ENCODE measurements around the gene CRYGS. TPM values are rescaled to one million over a fixed set of nuclear protein-coding genes. Genes with fewer than 3 reads are reported as not detected.

The CRYGS gene
- total and polyA plus RNA-seq, 2 experiments from 2014 or later, result 2.0 to 2.9 TPM

DNA sequence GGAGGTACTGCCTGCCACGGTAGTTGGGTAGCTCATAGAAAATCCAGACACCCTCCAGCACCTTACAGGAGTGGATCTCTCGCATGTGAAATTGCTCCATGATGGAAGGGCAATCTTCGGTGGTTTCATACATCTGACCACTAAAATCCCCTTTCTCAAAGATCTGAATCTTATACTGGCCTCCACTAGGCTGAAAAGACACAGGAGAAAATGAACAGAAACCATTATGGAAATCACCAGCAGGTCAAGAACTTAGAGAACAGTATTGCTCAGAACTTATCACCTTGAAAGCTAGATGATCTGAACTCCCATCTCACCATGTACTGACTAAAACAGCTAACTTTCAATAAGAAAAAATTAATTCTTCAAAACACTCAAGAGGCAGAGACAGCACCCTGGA lies 5.4 kb downstream of the CRYGS start:
- TF ChIP-seq EZH2phosphoT487 (IDR thresholded peaks at IDR 0.05; ENCODE audit: unreplicated experiment), result no peak
- no peak for TF ChIP-seq ETS1 (IDR thresholded peaks at IDR 0.05)
- TF ChIP-seq, protein P1, sequence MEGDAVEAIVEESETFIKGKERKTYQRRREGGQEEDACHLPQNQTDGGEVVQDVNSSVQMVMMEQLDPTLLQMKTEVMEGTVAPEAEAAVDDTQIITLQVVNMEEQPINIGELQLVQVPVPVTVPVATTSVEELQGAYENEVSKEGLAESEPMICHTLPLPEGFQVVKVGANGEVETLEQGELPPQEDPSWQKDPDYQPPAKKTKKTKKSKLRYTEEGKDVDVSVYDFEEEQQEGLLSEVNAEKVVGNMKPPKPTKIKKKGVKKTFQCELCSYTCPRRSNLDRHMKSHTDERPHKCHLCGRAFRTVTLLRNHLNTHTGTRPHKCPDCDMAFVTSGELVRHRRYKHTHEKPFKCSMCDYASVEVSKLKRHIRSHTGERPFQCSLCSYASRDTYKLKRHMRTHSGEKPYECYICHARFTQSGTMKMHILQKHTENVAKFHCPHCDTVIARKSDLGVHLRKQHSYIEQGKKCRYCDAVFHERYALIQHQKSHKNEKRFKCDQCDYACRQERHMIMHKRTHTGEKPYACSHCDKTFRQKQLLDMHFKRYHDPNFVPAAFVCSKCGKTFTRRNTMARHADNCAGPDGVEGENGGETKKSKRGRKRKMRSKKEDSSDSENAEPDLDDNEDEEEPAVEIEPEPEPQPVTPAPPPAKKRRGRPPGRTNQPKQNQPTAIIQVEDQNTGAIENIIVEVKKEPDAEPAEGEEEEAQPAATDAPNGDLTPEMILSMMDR (conservative IDR thresholded peaks at IDR 0.05; ENCODE audit: low read depth in 2 of 2), result no peak
- TF ChIP-seq ZNF114 (CRISPR knock-in tag; IDR thresholded peaks at IDR 0.05), result no peak
- no peak for TF ChIP-seq STAT1 (IDR thresholded peaks at IDR 0.05; ENCODE audit: unreplicated experiment)
- TF ChIP-seq, protein P2, sequence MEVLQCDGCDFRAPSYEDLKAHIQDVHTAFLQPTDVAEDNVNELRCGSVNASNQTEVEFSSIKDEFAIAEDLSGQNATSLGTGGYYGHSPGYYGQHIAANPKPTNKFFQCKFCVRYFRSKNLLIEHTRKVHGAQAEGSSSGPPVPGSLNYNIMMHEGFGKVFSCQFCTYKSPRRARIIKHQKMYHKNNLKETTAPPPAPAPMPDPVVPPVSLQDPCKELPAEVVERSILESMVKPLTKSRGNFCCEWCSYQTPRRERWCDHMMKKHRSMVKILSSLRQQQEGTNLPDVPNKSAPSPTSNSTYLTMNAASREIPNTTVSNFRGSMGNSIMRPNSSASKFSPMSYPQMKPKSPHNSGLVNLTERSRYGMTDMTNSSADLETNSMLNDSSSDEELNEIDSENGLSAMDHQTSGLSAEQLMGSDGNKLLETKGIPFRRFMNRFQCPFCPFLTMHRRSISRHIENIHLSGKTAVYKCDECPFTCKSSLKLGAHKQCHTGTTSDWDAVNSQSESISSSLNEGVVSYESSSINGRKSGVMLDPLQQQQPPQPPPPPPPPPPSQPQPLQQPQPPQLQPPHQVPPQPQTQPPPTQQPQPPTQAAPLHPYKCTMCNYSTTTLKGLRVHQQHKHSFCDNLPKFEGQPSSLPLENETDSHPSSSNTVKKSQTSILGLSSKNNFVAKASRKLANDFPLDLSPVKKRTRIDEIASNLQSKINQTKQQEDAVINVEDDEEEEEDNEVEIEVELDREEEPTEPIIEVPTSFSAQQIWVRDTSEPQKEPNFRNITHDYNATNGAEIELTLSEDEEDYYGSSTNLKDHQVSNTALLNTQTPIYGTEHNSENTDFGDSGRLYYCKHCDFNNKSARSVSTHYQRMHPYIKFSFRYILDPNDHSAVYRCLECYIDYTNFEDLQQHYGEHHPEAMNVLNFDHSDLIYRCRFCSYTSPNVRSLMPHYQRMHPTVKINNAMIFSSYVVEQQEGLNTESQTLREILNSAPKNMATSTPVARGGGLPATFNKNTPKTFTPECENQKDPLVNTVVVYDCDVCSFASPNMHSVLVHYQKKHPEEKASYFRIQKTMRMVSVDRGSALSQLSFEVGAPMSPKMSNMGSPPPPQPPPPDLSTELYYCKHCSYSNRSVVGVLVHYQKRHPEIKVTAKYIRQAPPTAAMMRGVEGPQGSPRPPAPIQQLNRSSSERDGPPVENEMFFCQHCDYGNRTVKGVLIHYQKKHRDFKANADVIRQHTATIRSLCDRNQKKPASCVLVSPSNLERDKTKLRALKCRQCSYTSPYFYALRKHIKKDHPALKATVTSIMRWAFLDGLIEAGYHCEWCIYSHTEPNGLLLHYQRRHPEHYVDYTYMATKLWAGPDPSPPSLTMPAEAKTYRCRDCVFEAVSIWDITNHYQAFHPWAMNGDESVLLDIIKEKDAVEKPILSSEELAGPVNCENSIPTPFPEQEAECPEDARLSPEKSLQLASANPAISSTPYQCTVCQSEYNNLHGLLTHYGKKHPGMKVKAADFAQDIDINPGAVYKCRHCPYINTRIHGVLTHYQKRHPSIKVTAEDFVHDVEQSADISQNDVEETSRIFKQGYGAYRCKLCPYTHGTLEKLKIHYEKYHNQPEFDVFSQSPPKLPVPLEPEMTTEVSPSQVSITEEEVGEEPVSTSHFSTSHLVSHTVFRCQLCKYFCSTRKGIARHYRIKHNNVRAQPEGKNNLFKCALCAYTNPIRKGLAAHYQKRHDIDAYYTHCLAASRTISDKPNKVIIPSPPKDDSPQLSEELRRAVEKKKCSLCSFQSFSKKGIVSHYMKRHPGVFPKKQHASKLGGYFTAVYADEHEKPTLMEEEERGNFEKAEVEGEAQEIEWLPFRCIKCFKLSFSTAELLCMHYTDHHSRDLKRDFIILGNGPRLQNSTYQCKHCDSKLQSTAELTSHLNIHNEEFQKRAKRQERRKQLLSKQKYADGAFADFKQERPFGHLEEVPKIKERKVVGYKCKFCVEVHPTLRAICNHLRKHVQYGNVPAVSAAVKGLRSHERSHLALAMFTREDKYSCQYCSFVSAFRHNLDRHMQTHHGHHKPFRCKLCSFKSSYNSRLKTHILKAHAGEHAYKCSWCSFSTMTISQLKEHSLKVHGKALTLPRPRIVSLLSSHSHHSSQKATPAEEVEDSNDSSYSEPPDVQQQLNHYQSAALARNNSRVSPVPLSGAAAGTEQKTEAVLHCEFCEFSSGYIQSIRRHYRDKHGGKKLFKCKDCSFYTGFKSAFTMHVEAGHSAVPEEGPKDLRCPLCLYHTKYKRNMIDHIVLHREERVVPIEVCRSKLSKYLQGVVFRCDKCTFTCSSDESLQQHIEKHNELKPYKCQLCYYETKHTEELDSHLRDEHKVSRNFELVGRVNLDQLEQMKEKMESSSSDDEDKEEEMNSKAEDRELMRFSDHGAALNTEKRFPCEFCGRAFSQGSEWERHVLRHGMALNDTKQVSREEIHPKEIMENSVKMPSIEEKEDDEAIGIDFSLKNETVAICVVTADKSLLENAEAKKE (CRISPR knock-in tag; IDR thresholded peaks at IDR 0.05), result no peak
- no peak for TF ChIP-seq NANOG (IDR thresholded peaks at IDR 0.05; ENCODE audit: borderline replicate concordance)
- no peak for TF ChIP-seq ZNF331 (CRISPR knock-in tag; IDR thresholded peaks at IDR 0.05; ENCODE audit: low read depth)
- no peak for TF ChIP-seq EZH2 (IDR thresholded peaks at IDR 0.05; ENCODE audit: low read depth, unreplicated experiment)
- DNase-seq (ENCODE audit: low spot score) (no peak), ATAC-seq (no peak)
- Mint-ChIP-seq H3K4me1 (peaks cover 5% of the 10 kb centered on the region; the same call in 1 of the 3 replicates), H3K36me3 (ENCODE audit: low read depth) (no peaks in the 10 kb centered on the region), H3K4me3 (no peak overlapping the region), H3K27me3 (ENCODE audit: insufficient read depth, low read depth, poor library complexity) (no peaks in the 10 kb centered on the region), H3K27ac (no peak overlapping the region), H3K9me3 (no peaks in the 10 kb centered on the region)
- H3K4me3 ChIP-seq, result no peak overlapping the region
- no peaks in the 10 kb centered on the region for H3K27me3 ChIP-seq (ENCODE audit: insufficient read depth)
- H3K4me2 ChIP-seq, result no peak overlapping the region
- no peaks in the 10 kb centered on the region for H4K20me1 ChIP-seq (replicated peaks; ENCODE audit: insufficient read depth)
- no peak overlapping the region for H3K27ac ChIP-seq (ENCODE audit: low read depth)
- no peaks in the 10 kb centered on the region for H3K79me2 ChIP-seq (replicated peaks; ENCODE audit: insufficient read depth)
- H3K9me2 ChIP-seq (ENCODE audit: insufficient read depth), result no peaks in the 10 kb centered on the region
- H2AFZ ChIP-seq, result no peak overlapping the region
- H3K36me3 ChIP-seq (ENCODE audit: insufficient read depth), result no peaks in the 10 kb centered on the region
- no peaks in the 10 kb centered on the region for H3K4me1 ChIP-seq (ENCODE audit: insufficient read depth)
- no peaks in the 10 kb centered on the region for H3F3A ChIP-seq (replicated peaks; ENCODE audit: low read depth)

All from GM23338 (cell line).